ENCODE data around the gene FGFBP2.

FGFBP2 gene

GRCh38 chr4:16007471-16008095 lies 44.6 kb upstream of the FGFBP2 start:
- no peak for DNase-seq
- Histone ChIP-seq H3K36me3 (replicated peaks; ENCODE audit: insufficient read depth, low read length) (no peaks in the 10 kb centered on the region), H3K9ac (ENCODE audit: low read length) (no peak overlapping the region), H3K27ac (ENCODE audit: low read length) (no peak overlapping the region), H3K4me2 (ENCODE audit: low read depth, low read length) (no peak overlapping the region), H3K9me3 (replicated peaks; ENCODE audit: insufficient read depth, low read length) (no peaks in the 10 kb centered on the region), H3K4me1 (ENCODE audit: low read length) (no peaks in the 10 kb centered on the region), H3K79me2 (ENCODE audit: low read length) (no peaks in the 10 kb centered on the region), H3K9me2 (replicated peaks; ENCODE audit: insufficient read depth, low read length) (no peaks in the 10 kb centered on the region), H3K4me3 (ENCODE audit: low read length) (no peak overlapping the region), H3F3A (ENCODE audit: insufficient read depth, low read length) (no peaks in the 10 kb centered on the region), H2AFZ (ENCODE audit: low read length) (no peak overlapping the region), H3K27me3 (replicated peaks; ENCODE audit: insufficient read depth, low read length) (no peaks in the 10 kb centered on the region), H4K20me1 (ENCODE audit: insufficient read depth, low read length) (no peaks in the 10 kb centered on the region)
- TF ChIP-seq CTCF (IDR thresholded peaks at IDR 0.05; ENCODE audit: low read length) (no peak), EZH2phosphoT487 (IDR thresholded peaks at IDR 0.05; ENCODE audit: low read length) (no peak), EZH2 (optimal IDR thresholded peaks at IDR 0.05; ENCODE audit: low read depth, low read length) (no peak)

- H3K27ac ChIP-seq (ENCODE audit: low read length), result no peak overlapping the region
- H3F3A ChIP-seq (ENCODE audit: insufficient read depth, low read length), result no peaks in the 10 kb centered on the region
- no peak overlapping the region for H2AFZ ChIP-seq (ENCODE audit: low read length)
- no peak overlapping the region for H3K9ac ChIP-seq (ENCODE audit: low read length)
- no peaks in the 10 kb centered on the region for H3K4me1 ChIP-seq (ENCODE audit: low read length)
- H3K27me3 ChIP-seq (replicated peaks; ENCODE audit: insufficient read depth, low read length), result no peaks in the 10 kb centered on the region
- DNase-seq, result no peak
- H3K79me2 ChIP-seq (ENCODE audit: low read length), result no peaks in the 10 kb centered on the region
- no peak overlapping the region for H3K4me2 ChIP-seq (ENCODE audit: low read depth, low read length)
- no peak overlapping the region for H3K4me3 ChIP-seq (ENCODE audit: low read length)
- H3K9me2 ChIP-seq (replicated peaks; ENCODE audit: insufficient read depth, low read length), result no peaks in the 10 kb centered on the region
- TF ChIP-seq EZH2 (optimal IDR thresholded peaks at IDR 0.05; ENCODE audit: low read depth, low read length) (no peak), CTCF (IDR thresholded peaks at IDR 0.05; ENCODE audit: low read length) (no peak), EZH2phosphoT487 (IDR thresholded peaks at IDR 0.05; ENCODE audit: low read length) (no peak)
- H3K36me3 ChIP-seq (replicated peaks; ENCODE audit: insufficient read depth, low read length), result no peaks in the 10 kb centered on the region
- H4K20me1 ChIP-seq (ENCODE audit: insufficient read depth, low read length), result no peaks in the 10 kb centered on the region
- H3K9me3 ChIP-seq (replicated peaks; ENCODE audit: insufficient read depth, low read length), result no peaks in the 10 kb centered on the region
Measured at GRCh38 chr4:16006771-16007446, 43.9 kb upstream of the FGFBP2 start.

- DNase-seq, result no peak
- no peaks in the 10 kb centered on the region for H3K9me2 ChIP-seq (replicated peaks; ENCODE audit: insufficient read depth, low read length)
- TF ChIP-seq EZH2phosphoT487 (IDR thresholded peaks at IDR 0.05; ENCODE audit: low read length) (no peak), EZH2 (optimal IDR thresholded peaks at IDR 0.05; ENCODE audit: low read depth, low read length) (no peak), CTCF (IDR thresholded peaks at IDR 0.05; ENCODE audit: low read length) (no peak)
Measured at GRCh38 chr4:16005676-16006075, 42.7 kb upstream of the FGFBP2 start.

More at GRCh38 chr4:16005676-16006075, 42.7 kb upstream of the FGFBP2 start:
- Histone ChIP-seq H4K20me1 (ENCODE audit: insufficient read depth, low read length) (no peaks in the 10 kb centered on the region), H3K36me3 (replicated peaks; ENCODE audit: insufficient read depth, low read length) (no peaks in the 10 kb centered on the region), H3F3A (ENCODE audit: insufficient read depth, low read length) (no peaks in the 10 kb centered on the region), H3K9ac (ENCODE audit: low read length) (no peak overlapping the region), H3K4me3 (ENCODE audit: low read length) (no peak overlapping the region), H3K27me3 (replicated peaks; ENCODE audit: insufficient read depth, low read length) (no peaks in the 10 kb centered on the region), H3K4me1 (ENCODE audit: low read length) (no peaks in the 10 kb centered on the region), H3K9me3 (replicated peaks; ENCODE audit: insufficient read depth, low read length) (no peaks in the 10 kb centered on the region), H3K79me2 (ENCODE audit: low read length) (no peaks in the 10 kb centered on the region), H2AFZ (ENCODE audit: low read length) (no peak overlapping the region), H3K4me2 (ENCODE audit: low read depth, low read length) (no peak overlapping the region), H3K27ac (ENCODE audit: low read length) (no peak overlapping the region)

All from MM.1S (cell line).